Aortic smooth muscle cell (primary cell): ENCODE results near the gene KCNV2. TPM values are rescaled to one million over a fixed set of nuclear protein-coding genes. Genes with fewer than 3 reads are reported as not detected.

Experiments
- total RNA-seq: library from RNA; depleted of rRNA; stranded (reverse); fragments of >200 nt; gene quantifications from 2 replicates; pipeline ENCODE4 v1.2.3, GENCODE V29; 2014

The KCNV2 gene
- total RNA-seq, result not detected in 2 replicates

GRCh38 chr9:2717385-2717784 is at the start of gene KCNV2:
Gene KCNV2 (plus strand): TSS chr9:2717510. CDS start chr9:2717740, 230 bp downstream.

Other genes with a start within 250 kb of the KCNV2 start
- gene VLDLR, start 95.7 kb upstream of the KCNV2 start, total RNA-seq, result 2.2 and 3.0 TPM in 2 replicates
- gene PUM3, start 126.6 kb downstream of the KCNV2 start, total RNA-seq, result 34.7 and 38.7 TPM in 2 replicates